Fibroblast of pulmonary artery (primary cell): Measurements from ENCODE around the gene SEMA3C.

ENCODE experiments used
- DNase-seq: peaks from one replicate; pipeline ENCODE4 v3.0.0-alpha.2; 2010; ENCODE audit warnings: low read depth
- H3K4me3 ChIP-seq: replicated peaks from 2 replicates; pipeline ENCODE4 v1.5.1; 2011; ENCODE audit warnings: low read depth, mild to moderate bottlenecking, control low read depth, low read length, moderate library complexity
- TF ChIP-seq, protein P1 (sequence below): IDR thresholded peaks from 2 replicates; pipeline ENCODE4 v1.5.1; 2011; ENCODE audit warnings: mild to moderate bottlenecking, control low read depth, low read length, inconsistent platforms; ENCODE audit errors: missing control alignments

The SEMA3C gene

GRCh38 chr7:80881351-80881900, 37.4 kb downstream of the SEMA3C start:
- no peak overlapping the region for H3K4me3 ChIP-seq
- TF ChIP-seq, protein P1, sequence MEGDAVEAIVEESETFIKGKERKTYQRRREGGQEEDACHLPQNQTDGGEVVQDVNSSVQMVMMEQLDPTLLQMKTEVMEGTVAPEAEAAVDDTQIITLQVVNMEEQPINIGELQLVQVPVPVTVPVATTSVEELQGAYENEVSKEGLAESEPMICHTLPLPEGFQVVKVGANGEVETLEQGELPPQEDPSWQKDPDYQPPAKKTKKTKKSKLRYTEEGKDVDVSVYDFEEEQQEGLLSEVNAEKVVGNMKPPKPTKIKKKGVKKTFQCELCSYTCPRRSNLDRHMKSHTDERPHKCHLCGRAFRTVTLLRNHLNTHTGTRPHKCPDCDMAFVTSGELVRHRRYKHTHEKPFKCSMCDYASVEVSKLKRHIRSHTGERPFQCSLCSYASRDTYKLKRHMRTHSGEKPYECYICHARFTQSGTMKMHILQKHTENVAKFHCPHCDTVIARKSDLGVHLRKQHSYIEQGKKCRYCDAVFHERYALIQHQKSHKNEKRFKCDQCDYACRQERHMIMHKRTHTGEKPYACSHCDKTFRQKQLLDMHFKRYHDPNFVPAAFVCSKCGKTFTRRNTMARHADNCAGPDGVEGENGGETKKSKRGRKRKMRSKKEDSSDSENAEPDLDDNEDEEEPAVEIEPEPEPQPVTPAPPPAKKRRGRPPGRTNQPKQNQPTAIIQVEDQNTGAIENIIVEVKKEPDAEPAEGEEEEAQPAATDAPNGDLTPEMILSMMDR = no peak
- no peak for DNase-seq

DNA sequence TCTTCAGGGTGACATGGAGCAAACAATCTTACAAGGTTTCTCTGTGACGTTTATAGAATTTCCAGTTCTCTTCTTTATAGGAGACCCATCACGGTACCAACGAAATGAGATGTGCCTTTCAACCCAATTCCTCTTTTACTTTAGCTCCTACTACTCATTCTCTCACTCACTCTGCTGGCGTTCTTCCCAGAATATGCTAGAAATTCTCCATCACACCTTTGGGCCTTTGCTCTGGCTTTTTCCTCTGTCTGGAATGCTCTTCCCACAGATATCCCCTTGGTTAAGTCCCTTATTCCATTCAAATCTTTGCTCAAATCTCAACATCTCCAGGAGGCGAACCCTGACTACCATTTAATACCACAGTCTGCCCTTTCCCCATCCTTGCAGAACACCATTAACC, 39.0 kb downstream of the SEMA3C start:
- H3K4me3 ChIP-seq = no peak overlapping the region
- DNase-seq = peak; percentile 52
- TF ChIP-seq, protein P1 = no peak

GRCh38 chr7:80876894-80877414, 41.9 kb downstream of the SEMA3C start:
- no peak overlapping the region for H3K4me3 ChIP-seq
- TF ChIP-seq, protein P1 = no peak
- peak; percentile 25 for DNase-seq

DNA sequence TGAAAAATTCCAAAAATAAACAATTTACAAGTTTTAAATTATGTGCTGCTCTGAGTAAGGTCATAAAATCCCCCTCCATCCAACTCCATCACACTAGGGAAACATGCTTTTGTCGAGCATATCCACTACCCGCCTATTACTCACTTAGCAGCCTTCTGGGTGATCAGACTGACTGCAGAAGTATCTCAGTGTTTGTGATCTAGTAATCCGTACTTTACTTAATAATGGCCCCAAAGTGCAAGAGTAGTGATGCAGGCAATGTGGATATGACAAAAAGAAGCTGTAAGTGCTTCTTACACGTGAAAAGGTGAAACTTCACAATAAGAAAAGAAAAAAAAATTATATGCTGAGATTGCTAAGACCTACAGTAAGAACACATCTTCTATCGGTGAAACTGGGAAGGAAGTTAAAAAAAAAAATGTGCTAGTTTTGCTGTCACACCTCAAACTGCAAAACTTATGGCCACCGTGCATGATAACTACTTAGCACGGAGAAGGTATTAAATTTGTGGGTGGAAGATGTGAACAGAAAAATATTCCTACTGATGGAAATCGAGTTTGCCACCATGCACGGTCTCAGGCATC, 43.2 kb downstream of the SEMA3C start:
- no peak for DNase-seq
- TF ChIP-seq, protein P1 = no peak

DNA sequence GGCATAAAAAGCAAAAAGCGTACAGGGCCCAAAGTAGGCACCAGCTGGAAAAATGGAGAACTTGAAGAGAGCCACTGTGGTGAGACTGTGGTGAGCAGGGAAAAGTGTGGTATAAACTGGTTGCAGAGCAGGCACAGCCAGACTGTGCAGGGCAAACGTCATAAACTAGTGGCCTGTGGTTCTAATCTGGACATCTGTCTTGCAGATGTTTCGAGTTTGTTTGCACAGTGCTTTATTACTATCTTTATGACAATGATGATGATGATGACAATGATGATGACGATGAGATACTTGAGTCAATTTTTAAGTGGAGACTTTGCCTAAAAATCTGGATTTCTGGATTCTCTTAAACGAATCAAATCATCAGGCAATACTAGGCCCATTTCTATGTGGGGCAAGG, 45.7 kb downstream of the SEMA3C start:
- DNase-seq = no peak
- no peak overlapping the region for H3K4me3 ChIP-seq
- TF ChIP-seq, protein P1 = no peak

More for the DNA sequence above, 43.2 kb downstream of the SEMA3C start:
- no peak overlapping the region for H3K4me3 ChIP-seq

DNA sequence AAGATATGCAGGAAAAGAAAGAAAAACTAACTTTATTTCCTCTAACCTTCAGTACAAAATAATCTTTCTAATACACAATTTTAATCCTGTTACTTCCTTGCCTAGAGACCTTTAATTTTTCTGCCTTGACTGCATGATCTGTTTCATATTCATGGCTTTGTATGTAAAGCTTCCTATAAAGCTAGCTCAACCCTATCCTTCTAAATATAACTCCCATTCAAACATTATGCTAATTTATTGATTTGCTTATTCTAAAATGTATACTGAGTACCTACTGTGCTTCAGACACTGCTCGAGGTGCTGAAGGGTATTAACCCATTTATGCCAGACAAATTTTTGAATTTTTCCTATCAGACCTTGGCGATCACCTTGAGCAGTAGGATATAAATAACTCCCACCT, 47.6 kb downstream of the SEMA3C start:
- TF ChIP-seq, protein P1 = no peak
- no peak overlapping the region for H3K4me3 ChIP-seq
- DNase-seq = no peak

- no peak overlapping the region for H3K4me3 ChIP-seq
- TF ChIP-seq, protein P1 = no peak
- DNase-seq = no peak
Observed at GRCh38 chr7:80870813-80871212, 48.0 kb downstream of the SEMA3C start.
